Caco-2 (cell line): Measurements from ENCODE around the gene DDRGK1. TPM values are rescaled to one million over a fixed set of nuclear protein-coding genes. Genes with fewer than 3 reads are reported as not detected.

Experiments used
- BruUV-seq: library from RNA; stranded (reverse); fragments of 400-500 nt; replicated peaks from 2 replicates; lab custom pipeline; 2021; lab: Mats Ljungman, UMichigan
- CTCF ChIA-PET: fragments of 300-600 bp; sonication (Branson Sonifier 250); formaldehyde crosslinking; loops from one replicate; lab custom pipeline; 2022; ENCODE audit warnings: antibody characterized with exemption; lab: Charles Lee
- POLR2A ChIA-PET: fragments of 300-600 bp; sonication (Branson Sonifier 250); formaldehyde crosslinking; loops from one replicate; lab custom pipeline; 2022; ENCODE audit warnings: antibody characterized with exemption; lab: Charles Lee
- DNase-seq, 2 experiments: peaks; one replicate each; pipeline versions ENCODE4 v3.0.0 to v3.0.0-alpha.2; 2020 to 2022
- H3K27me3 ChIP-seq: replicated peaks from 2 replicates; pipeline ENCODE4 v1.6.0; 2011; ENCODE audit warnings: low read length; ENCODE audit not compliant: control insufficient read depth, insufficient read depth
- H3K36me3 ChIP-seq: 2 replicates; pipeline ENCODE4 v1.5.1; 2011; ENCODE audit warnings: low read length; ENCODE audit not compliant: control insufficient read depth, insufficient read depth
- H3K4me1 ChIP-seq: fragments of 250-450 bp; sonication (Bioruptor Pico); 2 replicates; pipeline ENCODE4 v1.5.1; 2020; ENCODE audit warnings: mild to moderate bottlenecking
- H3K4me3 ChIP-seq: 2 replicates; pipeline ENCODE4 v1.5.1; 2011; ENCODE audit warnings: low read depth, mild to moderate bottlenecking, control low read depth, low read length
- H3K9me3 ChIP-seq: fragments of 250-450 bp; sonication (Bioruptor Pico); 2 replicates; pipeline ENCODE4 v1.5.1; 2020; ENCODE audit warnings: mild to moderate bottlenecking, moderate library complexity
- H3K27ac Mint-ChIP-seq: one replicate; pipeline ENCODE4 v1.8.0; 2022; ENCODE audit warnings: mixed read lengths; ENCODE audit not compliant: unreplicated experiment
- H3K27me3 Mint-ChIP-seq: one replicate; pipeline ENCODE4 v1.8.0; 2022; ENCODE audit warnings: mixed read lengths; ENCODE audit not compliant: insufficient read depth, unreplicated experiment
- H3K36me3 Mint-ChIP-seq: one replicate; pipeline ENCODE4 v1.8.0; 2022; ENCODE audit warnings: mild to moderate bottlenecking, mixed read lengths; ENCODE audit not compliant: insufficient read depth, unreplicated experiment
- H3K4me1 Mint-ChIP-seq: one replicate; pipeline ENCODE4 v1.8.0; 2022; ENCODE audit warnings: low read depth, mixed read lengths; ENCODE audit not compliant: unreplicated experiment
- H3K4me3 Mint-ChIP-seq: one replicate; pipeline ENCODE4 v1.8.0; 2022; ENCODE audit warnings: mild to moderate bottlenecking, moderate library complexity, mixed read lengths; ENCODE audit not compliant: unreplicated experiment
- H3K9me3 Mint-ChIP-seq: one replicate; pipeline ENCODE4 v1.8.0; 2022; ENCODE audit warnings: mixed read lengths; ENCODE audit not compliant: unreplicated experiment
- intact Hi-C: fragments of 100-400 bp; cut with micrococcal nuclease; formaldehyde crosslinking; loops from one replicate; pipeline ENCODE4 v1.10.0; 2022; ENCODE audit not compliant: unreplicated experiment
- total RNA-seq: library from RNA; stranded (reverse); gene quantifications from 2 replicates; pipeline ENCODE4 v1.2.3, GENCODE V29; 2022
- TF ChIP-seq, protein P1 (sequence below), 2 experiments: fragments of 200-600 bp in 1 of 2; IDR thresholded peaks; 1 replicate in 1 of 2; 2 replicates in 1 of 2; pipeline versions ENCODE4 v1.5.1 to v1.8.0; 2011 to 2022; ENCODE audit warnings: antibody characterized with exemption in 1 of 2, control low read depth in 1 of 2, inconsistent platforms in 1 of 2, low read depth in 1 of 2, low read length in 1 of 2, mild to moderate bottlenecking in 1 of 2, moderate library complexity in 1 of 2; ENCODE audit not compliant: insufficient read depth in 1 of 2, severe bottlenecking in 1 of 2, unreplicated experiment in 1 of 2

Gene DDRGK1
- total RNA-seq, 1 experiment from 2014 or later = 84.8 TPM

DNA sequence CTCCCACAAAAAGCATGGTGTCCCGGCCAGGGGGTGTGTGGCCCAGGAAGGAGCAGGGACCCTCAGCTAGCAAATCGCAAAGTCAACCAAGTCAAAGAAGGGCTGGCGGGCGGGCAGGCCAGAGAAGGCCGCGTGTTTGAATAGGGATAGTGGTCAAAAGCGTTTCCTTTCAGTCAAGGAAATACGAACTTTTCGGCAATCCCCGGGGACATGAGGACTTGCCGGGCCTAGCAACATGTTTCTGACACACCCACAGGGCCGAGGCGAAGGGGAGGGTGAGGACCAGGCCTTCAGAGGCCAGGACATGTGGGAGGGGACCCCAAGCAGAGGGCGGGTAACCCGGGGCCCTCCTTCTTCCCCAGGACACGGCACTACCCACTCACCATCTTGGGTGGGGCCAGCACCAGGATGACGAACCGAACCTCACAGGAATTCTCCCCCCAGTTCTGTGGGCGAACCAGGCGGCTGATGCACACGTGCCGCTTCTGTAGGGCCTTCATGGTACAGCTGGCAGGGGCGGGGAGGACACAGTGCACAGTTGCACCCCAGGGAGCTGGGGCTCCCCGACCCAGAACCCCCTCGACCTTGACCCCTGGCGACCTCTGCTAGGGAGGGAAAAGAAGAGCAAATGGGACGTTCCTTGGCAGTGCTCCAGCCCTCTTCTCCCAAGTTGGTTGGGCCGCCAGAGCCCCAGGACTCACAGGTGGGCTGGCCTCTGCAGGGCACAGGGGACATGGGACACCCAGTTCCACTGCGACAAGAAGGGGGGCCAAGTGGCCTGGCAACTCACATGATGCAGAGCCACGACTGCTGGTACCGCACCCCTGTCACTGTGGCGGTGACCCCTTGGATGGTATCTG lies 28.9 kb upstream of the DDRGK1 start:
- Histone ChIP-seq H3K9me3 (no peaks in the 10 kb centered on the region), H3K4me3 (no peak overlapping the region), H3K27me3 (no peaks in the 10 kb centered on the region), H3K4me1 (no peaks in the 10 kb centered on the region), H3K36me3 (no peaks in the 10 kb centered on the region)
- Mint-ChIP-seq H3K27me3 (no peaks in the 10 kb centered on the region), H3K4me3 (no peak overlapping the region), H3K27ac (no peak overlapping the region), H3K4me1 (no peaks in the 10 kb centered on the region), H3K36me3 (no peaks in the 10 kb centered on the region), H3K9me3 (no peaks in the 10 kb centered on the region)
- POLR2A ChIA-PET = no interaction called here
- TF ChIP-seq, protein P1, sequence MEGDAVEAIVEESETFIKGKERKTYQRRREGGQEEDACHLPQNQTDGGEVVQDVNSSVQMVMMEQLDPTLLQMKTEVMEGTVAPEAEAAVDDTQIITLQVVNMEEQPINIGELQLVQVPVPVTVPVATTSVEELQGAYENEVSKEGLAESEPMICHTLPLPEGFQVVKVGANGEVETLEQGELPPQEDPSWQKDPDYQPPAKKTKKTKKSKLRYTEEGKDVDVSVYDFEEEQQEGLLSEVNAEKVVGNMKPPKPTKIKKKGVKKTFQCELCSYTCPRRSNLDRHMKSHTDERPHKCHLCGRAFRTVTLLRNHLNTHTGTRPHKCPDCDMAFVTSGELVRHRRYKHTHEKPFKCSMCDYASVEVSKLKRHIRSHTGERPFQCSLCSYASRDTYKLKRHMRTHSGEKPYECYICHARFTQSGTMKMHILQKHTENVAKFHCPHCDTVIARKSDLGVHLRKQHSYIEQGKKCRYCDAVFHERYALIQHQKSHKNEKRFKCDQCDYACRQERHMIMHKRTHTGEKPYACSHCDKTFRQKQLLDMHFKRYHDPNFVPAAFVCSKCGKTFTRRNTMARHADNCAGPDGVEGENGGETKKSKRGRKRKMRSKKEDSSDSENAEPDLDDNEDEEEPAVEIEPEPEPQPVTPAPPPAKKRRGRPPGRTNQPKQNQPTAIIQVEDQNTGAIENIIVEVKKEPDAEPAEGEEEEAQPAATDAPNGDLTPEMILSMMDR (IDR thresholded peaks at IDR 0.05; ENCODE audit: insufficient read depth in 1 of 2, low read depth in 1 of 2, low read length in 1 of 2, severe bottlenecking in 1 of 2, unreplicated experiment in 1 of 2) = no peak
- CTCF ChIA-PET = no interaction called here
- no peak for DNase-seq
- BruUV-seq = no TSS peak
- intact Hi-C loops = no loop called here

DNA sequence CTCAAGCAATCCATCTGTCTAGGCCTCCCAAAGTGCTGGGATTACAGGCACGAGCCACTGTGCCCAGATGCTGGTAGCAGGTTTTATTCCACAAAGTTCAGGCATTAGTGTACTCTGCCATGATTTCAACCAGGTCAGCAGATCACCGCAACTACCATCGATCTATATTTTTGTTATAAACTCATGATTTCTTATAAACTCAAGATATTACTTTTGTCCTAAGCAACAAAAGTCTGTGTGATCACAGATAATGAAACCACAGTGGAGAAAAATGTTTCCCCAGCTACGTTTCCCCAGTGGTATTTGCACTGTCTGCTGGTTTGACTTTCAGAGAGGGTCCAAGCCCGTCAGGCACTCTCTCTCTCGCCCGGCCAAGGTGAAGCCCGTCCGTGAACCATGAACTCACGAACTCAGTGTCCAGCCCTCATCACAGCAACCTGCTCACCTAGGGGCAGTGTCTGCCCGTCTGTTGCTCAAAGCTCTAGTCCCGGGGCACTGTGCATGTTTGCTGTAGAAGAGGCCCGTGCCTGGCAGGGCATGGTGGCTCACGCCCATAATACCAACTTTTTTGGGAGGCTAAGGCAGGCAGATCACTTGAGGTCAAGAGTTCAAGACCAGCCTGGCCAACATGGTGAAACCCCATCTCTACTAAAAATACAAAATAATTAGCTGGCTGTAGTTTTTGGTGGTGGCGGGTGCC lies 27.6 kb upstream of the DDRGK1 start:
- TF ChIP-seq, protein P1 (IDR thresholded peaks at IDR 0.05; ENCODE audit: insufficient read depth in 1 of 2, low read depth in 1 of 2, low read length in 1 of 2, severe bottlenecking in 1 of 2, unreplicated experiment in 1 of 2) = no peak
- peaks cover 1% of the 10 kb centered on the region for H3K36me3 ChIP-seq
- intact Hi-C loops = no loop called here
- H3K27me3 ChIP-seq = no peaks in the 10 kb centered on the region
- no peak for DNase-seq
- ChIA-PET POLR2A (no interaction called here), CTCF (no interaction called here)
- Mint-ChIP-seq H3K27ac (no peak overlapping the region), H3K9me3 (no peaks in the 10 kb centered on the region), H3K4me1 (no peaks in the 10 kb centered on the region), H3K36me3 (peaks cover 3% of the 10 kb centered on the region), H3K4me3 (no peak overlapping the region), H3K27me3 (no peaks in the 10 kb centered on the region)
- no peak overlapping the region for H3K4me3 ChIP-seq
- BruUV-seq = no TSS peak
- H3K4me1 ChIP-seq = no peaks in the 10 kb centered on the region
- H3K9me3 ChIP-seq = no peaks in the 10 kb centered on the region

DNA sequence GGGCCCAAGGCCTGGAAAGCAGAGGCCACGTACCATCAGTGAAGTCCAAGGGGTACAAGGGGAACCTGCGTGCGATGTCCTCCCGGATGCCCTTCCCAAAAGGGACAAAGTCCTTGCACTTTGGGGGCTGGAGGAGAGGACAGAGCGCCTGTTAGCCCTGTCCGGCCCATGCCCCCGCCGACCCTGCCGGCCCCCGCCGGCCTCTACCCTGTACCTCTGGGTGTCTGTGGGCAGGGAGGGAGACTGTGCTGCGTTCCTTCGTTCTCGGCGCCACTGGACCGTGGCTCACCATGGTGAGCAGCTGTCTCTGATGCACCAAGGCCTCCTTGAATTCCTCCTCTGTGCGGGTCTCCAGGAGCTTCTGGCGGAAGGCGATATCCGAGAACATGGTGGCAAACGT lies 26.6 kb upstream of the DDRGK1 start:
- Mint-ChIP-seq H3K4me3 (no peak overlapping the region), H3K4me1 (peaks cover 7% of the 10 kb centered on the region), H3K36me3 (peaks cover 6% of the 10 kb centered on the region), H3K27ac (no peak overlapping the region), H3K27me3 (no peaks in the 10 kb centered on the region), H3K9me3 (no peaks in the 10 kb centered on the region)
- Histone ChIP-seq H3K4me3 (no peak overlapping the region), H3K9me3 (no peaks in the 10 kb centered on the region), H3K4me1 (no peaks in the 10 kb centered on the region), H3K27me3 (no peaks in the 10 kb centered on the region), H3K36me3 (peaks cover 1% of the 10 kb centered on the region)
- ChIA-PET CTCF (no interaction called here), POLR2A (no interaction called here)
- intact Hi-C loops = no loop called here
- no TSS peak for BruUV-seq
- TF ChIP-seq, protein P1 (IDR thresholded peaks at IDR 0.05; ENCODE audit: insufficient read depth in 1 of 2, low read depth in 1 of 2, low read length in 1 of 2, severe bottlenecking in 1 of 2, unreplicated experiment in 1 of 2) = no peak
- no peak for DNase-seq
